Stomach (tissue), 4 donors: Measurements from ENCODE around the gene HMGN3.

Experiments
- POLR2A ChIP-seq, 4 donors: fragments of 450-650 bp; IDR thresholded peaks; one replicate each; pipeline ENCODE4 v1.6.1; 2016; ENCODE audit warnings: antibody characterized with exemption in 4 of 4, control low read depth in 2 of 4, mild to moderate bottlenecking in 1 of 4, moderate library complexity in 1 of 4
- POLR2AphosphoS5 ChIP-seq, 3 donors: sonication (generic); formaldehyde crosslinking; IDR thresholded peaks; one replicate each; pipeline ENCODE4 v1.6.1; 2016; ENCODE audit warnings: antibody characterized with exemption in 3 of 3
- TF ChIP-seq, protein P1 (sequence below), 7 experiments: fragments of 450-650 bp in 4 of 7; fragments of 200-600 bp in 3 of 7; sonication (generic) in 3 of 7; IDR thresholded peaks; one replicate each; pipeline ENCODE4 v1.5.1; 2016 to 2019; ENCODE audit warnings: antibody characterized with exemption in 7 of 7, control low read depth in 2 of 7, mild to moderate bottlenecking in 1 of 7

DNA sequence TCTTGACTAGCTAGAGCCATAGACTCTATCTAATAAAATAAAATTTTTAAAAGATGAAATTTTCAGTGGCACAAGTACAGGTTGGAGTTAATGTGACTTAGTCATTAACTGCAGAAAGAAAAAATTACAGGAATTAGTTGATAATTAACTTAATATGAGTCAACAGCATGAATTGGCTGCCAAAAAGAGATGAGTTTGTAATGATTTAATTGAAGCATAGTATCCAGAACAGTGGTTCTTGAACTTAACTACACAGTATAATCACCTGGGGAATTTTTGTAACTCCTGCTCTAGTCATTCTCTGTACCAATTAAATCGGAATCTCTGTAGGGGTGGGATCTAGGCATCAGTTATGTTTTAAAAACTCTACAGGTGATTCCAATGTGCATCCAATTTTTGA lies 46.3 kb upstream of the HMGN3 start:
- TF ChIP-seq POLR2AphosphoS5 (IDR thresholded peaks at IDR 0.05) = no peak
- TF ChIP-seq, protein P1, sequence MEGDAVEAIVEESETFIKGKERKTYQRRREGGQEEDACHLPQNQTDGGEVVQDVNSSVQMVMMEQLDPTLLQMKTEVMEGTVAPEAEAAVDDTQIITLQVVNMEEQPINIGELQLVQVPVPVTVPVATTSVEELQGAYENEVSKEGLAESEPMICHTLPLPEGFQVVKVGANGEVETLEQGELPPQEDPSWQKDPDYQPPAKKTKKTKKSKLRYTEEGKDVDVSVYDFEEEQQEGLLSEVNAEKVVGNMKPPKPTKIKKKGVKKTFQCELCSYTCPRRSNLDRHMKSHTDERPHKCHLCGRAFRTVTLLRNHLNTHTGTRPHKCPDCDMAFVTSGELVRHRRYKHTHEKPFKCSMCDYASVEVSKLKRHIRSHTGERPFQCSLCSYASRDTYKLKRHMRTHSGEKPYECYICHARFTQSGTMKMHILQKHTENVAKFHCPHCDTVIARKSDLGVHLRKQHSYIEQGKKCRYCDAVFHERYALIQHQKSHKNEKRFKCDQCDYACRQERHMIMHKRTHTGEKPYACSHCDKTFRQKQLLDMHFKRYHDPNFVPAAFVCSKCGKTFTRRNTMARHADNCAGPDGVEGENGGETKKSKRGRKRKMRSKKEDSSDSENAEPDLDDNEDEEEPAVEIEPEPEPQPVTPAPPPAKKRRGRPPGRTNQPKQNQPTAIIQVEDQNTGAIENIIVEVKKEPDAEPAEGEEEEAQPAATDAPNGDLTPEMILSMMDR (IDR thresholded peaks at IDR 0.05) = no peak
- TF ChIP-seq POLR2A (IDR thresholded peaks at IDR 0.05) = no peak
